Neuronal stem cell (in vitro differentiated cells): Measurements from ENCODE around the gene SORBS1.
A peak's percentile ranks its signal among the peaks of the same experiment; 100 is the strongest.

Experiments used
- DNase-seq: peaks from one replicate; pipeline ENCODE4 v3.0.0-alpha.2; 2013; ENCODE audit warnings: low spot score
- H2AFZ ChIP-seq: one replicate; pipeline ENCODE4 v1.6.1; 2013; ENCODE audit warnings: mild to moderate bottlenecking, low read length, inconsistent platforms
- H2AK5ac ChIP-seq: 2 replicates; pipeline ENCODE4 v1.6.1; 2013; ENCODE audit warnings: low read depth, mild to moderate bottlenecking, inconsistent platforms, low read length, moderate library complexity, mixed read lengths
- H2BK120ac ChIP-seq: 2 replicates; pipeline ENCODE4 v1.6.1; 2013; ENCODE audit warnings: low read depth, mild to moderate bottlenecking, inconsistent platforms, low read length, moderate library complexity, mixed read lengths
- H2BK12ac ChIP-seq: one replicate; pipeline ENCODE4 v1.6.1; 2013; ENCODE audit warnings: low read length, inconsistent platforms
- H2BK15ac ChIP-seq: 2 replicates; pipeline ENCODE4 v1.6.1; 2013; ENCODE audit warnings: mild to moderate bottlenecking, low read length, inconsistent platforms, mixed read lengths
- H2BK5ac ChIP-seq: one replicate; pipeline ENCODE4 v1.6.1; 2013; ENCODE audit warnings: inconsistent platforms, mild to moderate bottlenecking, low read length, moderate library complexity
- H3K14ac ChIP-seq: one replicate; pipeline ENCODE4 v1.6.1; 2013; ENCODE audit warnings: low read length, inconsistent platforms
- H3K18ac ChIP-seq: 2 replicates; pipeline ENCODE4 v1.6.1; 2013; ENCODE audit warnings: low read length, inconsistent platforms
- H3K23ac ChIP-seq: 2 replicates; pipeline ENCODE4 v1.6.1; 2013; ENCODE audit warnings: low read depth, mild to moderate bottlenecking, mixed read lengths, low read length, inconsistent platforms; ENCODE audit not compliant: poor library complexity
- H3K27ac ChIP-seq: replicated peaks from 3 replicates; pipeline ENCODE4 v1.5.1; 2013; ENCODE audit warnings: low read length, inconsistent platforms
- H3K27me3 ChIP-seq, 3 experiments: 2 replicates each; pipeline ENCODE4 v1.6.1; 2013; ENCODE audit warnings: low read length in 3 of 3, mild to moderate bottlenecking in 2 of 3, inconsistent platforms in 1 of 3, low read depth in 1 of 3, mixed read lengths in 1 of 3, moderate library complexity in 1 of 3; ENCODE audit not compliant: control insufficient read depth in 3 of 3, insufficient read depth in 3 of 3
- H3K36me3 ChIP-seq, 2 donors: replicated peaks in 1 of 2; 2 replicates each; pipeline ENCODE4 v1.6.1; 2013; ENCODE audit warnings: low read length in 2 of 2; ENCODE audit not compliant: control insufficient read depth in 2 of 2, insufficient read depth in 2 of 2
- H3K4ac ChIP-seq: 2 replicates; pipeline ENCODE4 v1.6.1; 2013; ENCODE audit warnings: inconsistent platforms, mild to moderate bottlenecking, low read length, moderate library complexity
- H3K4me1 ChIP-seq, 2 donors: 1 replicate in 1 of 2; 2 replicates in 1 of 2; pipeline ENCODE4 v1.6.1; 2013; ENCODE audit warnings: low read length in 2 of 2, low read depth in 1 of 2; ENCODE audit not compliant: control insufficient read depth in 2 of 2, insufficient read depth in 1 of 2
- H3K4me2 ChIP-seq: one replicate; pipeline ENCODE4 v1.6.1; 2013; ENCODE audit warnings: mild to moderate bottlenecking, low read length, inconsistent platforms; ENCODE audit not compliant: insufficient read depth, poor library complexity, severe bottlenecking
- H3K4me3 ChIP-seq, 2 donors: 2 replicates each; pipeline ENCODE4 v1.5.1; 2013; ENCODE audit warnings: low read length in 2 of 2, mild to moderate bottlenecking in 2 of 2, inconsistent platforms in 1 of 2, moderate library complexity in 1 of 2
- H3K79me1 ChIP-seq: one replicate; pipeline ENCODE4 v1.6.1; 2013; ENCODE audit warnings: low read depth, mild to moderate bottlenecking, inconsistent platforms, low read length, moderate library complexity
- H3K9ac ChIP-seq: one replicate; pipeline ENCODE4 v1.6.1; 2013; ENCODE audit warnings: mild to moderate bottlenecking, low read depth, low read length, inconsistent platforms; ENCODE audit not compliant: poor library complexity
- H3K9me3 ChIP-seq, 2 donors: replicated peaks in 1 of 2; 2 replicates each; pipeline versions ENCODE3 to v1.6.1; 2013; ENCODE audit warnings: low read length in 2 of 2, mild to moderate bottlenecking in 2 of 2, inconsistent platforms in 1 of 2, low read depth in 1 of 2, mixed read lengths in 1 of 2, moderate library complexity in 1 of 2; ENCODE audit not compliant: control insufficient read depth in 2 of 2, insufficient read depth in 1 of 2
- H4K8ac ChIP-seq: one replicate; pipeline ENCODE4 v1.6.1; 2013; ENCODE audit warnings: low read depth, mild to moderate bottlenecking, inconsistent platforms, low read length, moderate library complexity
- H4K91ac ChIP-seq: one replicate; pipeline ENCODE4 v1.6.1; 2013; ENCODE audit warnings: low read length, low read depth, mild to moderate bottlenecking, inconsistent platforms; ENCODE audit not compliant: poor library complexity
- WGBS, 2 donors: extraction: QIAGEN DNeasy Blood & Tissue Kit; methylation state at CpG; one replicate each; pipeline ENCODE4 v1.1.7; 2013; ENCODE audit warnings: missing lambda C conversion rate in 2 of 2, mixed read lengths in 1 of 2; ENCODE audit not compliant: insufficient read length in 2 of 2, insufficient replicate concordance in 1 of 2; ENCODE audit errors: extremely low coverage in 2 of 2; 5-methylcytosine and 5-hydroxymethylcytosine counted together

The SORBS1 gene

GRCh38 chr10:95392217-95392584, 169.0 kb downstream of the SORBS1 start:
- Histone ChIP-seq H2BK12ac (no peak overlapping the region), H3K27ac (no peak overlapping the region), H2BK5ac (no peak overlapping the region), H3K14ac (no peak overlapping the region), H3K23ac (no peak overlapping the region), H3K4me3 (no peak overlapping the region), H4K8ac (no peak overlapping the region), H3K4me2 (no peak overlapping the region), H3K9me3 (no peaks in the 10 kb centered on the region), H3K18ac (no peak overlapping the region), H2BK120ac (no peak overlapping the region), H3K79me1 (no peaks in the 10 kb centered on the region), H3K27me3 (no peaks in the 10 kb centered on the region), H2AK5ac (no peak overlapping the region), H3K4me1 (peaks cover 0 to 3% of the 10 kb centered on the region in 2 donors), H2AFZ (no peak overlapping the region), H4K91ac (no peak overlapping the region), H3K36me3 (peaks cover 0 to 4% of the 10 kb centered on the region in 2 donors), H2BK15ac (no peak overlapping the region), H3K4ac (no peak overlapping the region), H3K9ac (no peak overlapping the region)
- DNase-seq, result no peak
- 100% methylated on average over 1 of the region's 3 CpGs; no CpG with 5 or more reads in 1 of the 2 donors for WGBS, 2 donors

- no CpG with 5 or more reads among the region's 4 CpGs for WGBS, 2 donors
- DNase-seq, result peak; percentile 21
Observed at GRCh38 chr10:95391581-95392216, 169.5 kb downstream of the SORBS1 start.

GRCh38 chr10:95391164-95391563, 170.0 kb downstream of the SORBS1 start:
- H3K4me1 ChIP-seq, result peaks cover 0 to 3% of the 10 kb centered on the region in 2 donors
- H3K27ac ChIP-seq, result no peak overlapping the region
- no peak overlapping the region for H2AK5ac ChIP-seq
- H3K18ac ChIP-seq, result no peak overlapping the region
- H3K4me2 ChIP-seq, result no peak overlapping the region
- no CpG with 5 or more reads among the region's 1 CpG for WGBS, 2 donors
- no peaks in the 10 kb centered on the region for H3K27me3 ChIP-seq
- DNase-seq, result no peak
- no peaks in the 10 kb centered on the region for H3K36me3 ChIP-seq
- H4K8ac ChIP-seq, result no peak overlapping the region
- H2BK120ac ChIP-seq, result no peak overlapping the region
- H3K9ac ChIP-seq, result no peak overlapping the region
- H2BK12ac ChIP-seq, result no peak overlapping the region
- no peak overlapping the region for H3K23ac ChIP-seq
- no peak overlapping the region for H3K14ac ChIP-seq
- H2AFZ ChIP-seq, result no peak overlapping the region
- H3K9me3 ChIP-seq, result no peaks in the 10 kb centered on the region
- no peak overlapping the region for H2BK5ac ChIP-seq
- H4K91ac ChIP-seq, result no peak overlapping the region
- no peaks in the 10 kb centered on the region for H3K79me1 ChIP-seq
- H3K4ac ChIP-seq, result no peak overlapping the region
- H3K4me3 ChIP-seq, result no peak overlapping the region
- H2BK15ac ChIP-seq, result no peak overlapping the region

More at GRCh38 chr10:95391581-95392216, 169.5 kb downstream of the SORBS1 start:
- Histone ChIP-seq H2BK5ac (no peak overlapping the region), H3K27ac (no peak overlapping the region), H3K79me1 (no peaks in the 10 kb centered on the region), H3K18ac (no peak overlapping the region), H3K27me3 (no peaks in the 10 kb centered on the region), H2BK15ac (no peak overlapping the region), H3K14ac (no peak overlapping the region), H3K9me3 (no peaks in the 10 kb centered on the region), H4K8ac (no peak overlapping the region), H3K36me3 (peaks cover 0 to under 1% of the 10 kb centered on the region in 2 donors), H3K4me2 (no peak overlapping the region), H3K23ac (no peak overlapping the region), H2AFZ (no peak overlapping the region), H3K4ac (no peak overlapping the region), H3K4me1 (peaks cover 0 to 3% of the 10 kb centered on the region in 2 donors), H3K9ac (no peak overlapping the region), H3K4me3 (no peak overlapping the region), H4K91ac (no peak overlapping the region), H2BK120ac (no peak overlapping the region), H2BK12ac (no peak overlapping the region), H2AK5ac (no peak overlapping the region)

- H2BK5ac ChIP-seq, result no peak overlapping the region
- H2BK15ac ChIP-seq, result no peak overlapping the region
- no peak overlapping the region for H4K91ac ChIP-seq
- H3K4me2 ChIP-seq, result no peak overlapping the region
- no peak overlapping the region for H3K18ac ChIP-seq
- no peak overlapping the region for H2AK5ac ChIP-seq
- H3K9ac ChIP-seq, result no peak overlapping the region
- no peaks in the 10 kb centered on the region for H3K27me3 ChIP-seq
- no peak overlapping the region for H2BK12ac ChIP-seq
- DNase-seq, result no peak
- H3K4ac ChIP-seq, result no peak overlapping the region
- no peak overlapping the region for H3K27ac ChIP-seq
- H3K14ac ChIP-seq, result no peak overlapping the region
- no peak overlapping the region for H4K8ac ChIP-seq
- no peak overlapping the region for H3K23ac ChIP-seq
- no peak overlapping the region for H2BK120ac ChIP-seq
- no CpG with 5 or more reads among the region's 4 CpGs for WGBS, 2 donors
- no peaks in the 10 kb centered on the region for H3K79me1 ChIP-seq
- H3K36me3 ChIP-seq, result no peaks in the 10 kb centered on the region
- no peak overlapping the region for H2AFZ ChIP-seq
- H3K4me1 ChIP-seq, result peaks cover 0 to 3% of the 10 kb centered on the region in 2 donors
- no peaks in the 10 kb centered on the region for H3K9me3 ChIP-seq
- no peak overlapping the region for H3K4me3 ChIP-seq
Observed at GRCh38 chr10:95389982-95390381, 171.2 kb downstream of the SORBS1 start.
